ENCODE results near the gene CHST15. TPM values are rescaled to one million over a fixed set of nuclear protein-coding genes. Genes with fewer than 3 reads are reported as not detected.

CHST15 gene
- total and polyA plus RNA-seq, 2 of the 13 experiments (the other 11 are each of a cell fraction or from before 2014, with no cell fraction given), result 1.4 to 94.7 TPM

DNA sequence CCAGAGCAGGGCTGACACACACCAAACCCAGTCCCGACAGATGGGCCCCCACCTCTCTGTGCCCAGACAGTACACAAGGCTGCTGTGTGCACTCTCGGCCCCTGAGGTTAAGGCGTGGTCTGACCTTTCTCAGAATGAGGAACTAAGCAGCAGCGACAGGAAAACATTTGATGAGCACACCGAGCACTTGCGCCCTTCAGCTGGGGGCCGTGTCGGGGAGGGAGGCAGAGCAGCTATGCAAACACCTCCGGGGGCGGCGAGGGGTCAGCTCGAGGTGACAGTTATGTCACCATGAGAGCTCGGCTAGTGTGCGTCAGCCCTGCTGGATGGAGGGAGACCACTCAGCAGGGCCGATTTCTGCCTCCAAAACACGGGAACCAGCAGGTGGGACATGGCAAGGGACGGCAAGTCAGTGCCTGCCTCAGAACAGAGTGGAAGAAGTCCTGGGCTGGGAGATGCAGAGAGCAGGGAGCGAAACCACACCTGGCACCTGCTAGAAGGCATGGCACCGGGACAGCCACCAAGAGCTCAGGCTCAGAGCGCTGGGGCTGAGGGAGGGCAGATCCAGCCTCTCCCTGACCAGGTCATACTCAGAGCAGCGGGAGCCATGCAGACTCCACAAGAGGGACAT, 57.4 kb downstream of the CHST15 start (continued):
- TF ChIP-seq ZNF343 (CRISPR knock-in tag; IDR thresholded peaks at IDR 0.05) (peak; percentile 75; the same call in 1 of the 2 replicates), POLR2G (IDR thresholded peaks at IDR 0.05; ENCODE audit: low read depth, low read length) (no peak), ISL2 (CRISPR knock-in tag; IDR thresholded peaks at IDR 0.05) (peak; percentile 96), MYPOP (CRISPR knock-in tag; IDR thresholded peaks at IDR 0.05) (peak; percentile 94; the same call in 1 of the 2 replicates), MBD4 (IDR thresholded peaks at IDR 0.05; ENCODE audit: borderline replicate concordance, low read length) (no peak), ZNF605 (CRISPR knock-in tag; IDR thresholded peaks at IDR 0.05) (peak; percentile 87), FIP1L1 (IDR thresholded peaks at IDR 0.05; ENCODE audit: borderline replicate concordance, insufficient read depth, low read depth, low read length) (no peak), DNMT3B (CRISPR knock-in tag; conservative IDR thresholded peaks at IDR 0.05) (peak; percentile 89; the same call in 1 of the 2 replicates), ZNF607 (CRISPR knock-in tag; IDR thresholded peaks at IDR 0.05; ENCODE audit: borderline replicate concordance) (peak; percentile 89; the same call in 1 of the 2 replicates), RFXAP (CRISPR knock-in tag; IDR thresholded peaks at IDR 0.05; ENCODE audit: borderline replicate concordance) (peak; percentile 77; the same call in 1 of the 2 replicates), HNRNPK (IDR thresholded peaks at IDR 0.05; ENCODE audit: low read depth, low read length, poor library complexity, severe bottlenecking) (no peak), ZNF329 (CRISPR knock-in tag; IDR thresholded peaks at IDR 0.05; ENCODE audit: low read depth) (no peak; the same call in 1 of the 2 replicates), ZNF839 (CRISPR knock-in tag; IDR thresholded peaks at IDR 0.05; ENCODE audit: borderline replicate concordance) (0 out of 2 replicates have a peak, but pooled peaks have one; percentile 45), ZNF790 (CRISPR knock-in tag; IDR thresholded peaks at IDR 0.05; ENCODE audit: borderline replicate concordance) (no peak; the same call in 1 of the 2 replicates), ZSCAN22 (CRISPR knock-in tag; IDR thresholded peaks at IDR 0.05) (no peak), HNF4A (CRISPR knock-in tag; IDR thresholded peaks at IDR 0.05) (peak; percentile 85), NCOA1 (CRISPR knock-in tag; IDR thresholded peaks at IDR 0.05) (peak; percentile 77; the same call in 1 of the 2 replicates), CCDC6 (CRISPR knock-in tag; IDR thresholded peaks at IDR 0.05) (peak; percentile 91), ATAD3A (CRISPR knock-in tag; IDR thresholded peaks at IDR 0.05) (no peak), ZNF841 (CRISPR knock-in tag; IDR thresholded peaks at IDR 0.05; ENCODE audit: borderline replicate concordance) (no peak), THYN1 (CRISPR knock-in tag; IDR thresholded peaks at IDR 0.05; ENCODE audit: borderline replicate concordance, low read depth) (no peak), NR2F2 (IDR thresholded peaks at IDR 0.05; ENCODE audit: borderline replicate concordance, low read depth) (peak; percentile 98), ZNF597 (CRISPR knock-in tag; IDR thresholded peaks at IDR 0.05) (no peak), ZNF547 (CRISPR knock-in tag; IDR thresholded peaks at IDR 0.05) (no peak; the same call in 1 of the 2 replicates), MTA1 (CRISPR knock-in tag; IDR thresholded peaks at IDR 0.05; ENCODE audit: borderline replicate concordance) (peak; percentile 99)
- TF ChIP-seq, protein P1, sequence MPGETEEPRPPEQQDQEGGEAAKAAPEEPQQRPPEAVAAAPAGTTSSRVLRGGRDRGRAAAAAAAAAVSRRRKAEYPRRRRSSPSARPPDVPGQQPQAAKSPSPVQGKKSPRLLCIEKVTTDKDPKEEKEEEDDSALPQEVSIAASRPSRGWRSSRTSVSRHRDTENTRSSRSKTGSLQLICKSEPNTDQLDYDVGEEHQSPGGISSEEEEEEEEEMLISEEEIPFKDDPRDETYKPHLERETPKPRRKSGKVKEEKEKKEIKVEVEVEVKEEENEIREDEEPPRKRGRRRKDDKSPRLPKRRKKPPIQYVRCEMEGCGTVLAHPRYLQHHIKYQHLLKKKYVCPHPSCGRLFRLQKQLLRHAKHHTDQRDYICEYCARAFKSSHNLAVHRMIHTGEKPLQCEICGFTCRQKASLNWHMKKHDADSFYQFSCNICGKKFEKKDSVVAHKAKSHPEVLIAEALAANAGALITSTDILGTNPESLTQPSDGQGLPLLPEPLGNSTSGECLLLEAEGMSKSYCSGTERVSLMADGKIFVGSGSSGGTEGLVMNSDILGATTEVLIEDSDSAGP (CRISPR knock-in tag; IDR thresholded peaks at IDR 0.05; ENCODE audit: borderline replicate concordance), result peak; percentile 97
- TF ChIP-seq, protein P2, sequence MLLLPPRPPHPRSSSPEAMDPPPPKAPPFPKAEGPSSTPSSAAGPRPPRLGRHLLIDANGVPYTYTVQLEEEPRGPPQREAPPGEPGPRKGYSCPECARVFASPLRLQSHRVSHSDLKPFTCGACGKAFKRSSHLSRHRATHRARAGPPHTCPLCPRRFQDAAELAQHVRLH (CRISPR knock-in tag; IDR thresholded peaks at IDR 0.05; ENCODE audit: borderline replicate concordance, low read depth), result peak; percentile 84

Measured in HepG2 (cell line).